Neural cell (in vitro differentiated cells): Measurements from ENCODE around the gene C20orf144. TPM values are rescaled to one million over a fixed set of nuclear protein-coding genes. Genes with fewer than 3 reads are reported as not detected.

Experiments used
- H2AFZ ChIP-seq: fragments of 200-600, 300-800 bp; sonication (generic), shearing (Covaris generic); 2 replicates; pipeline ENCODE4 v1.6.0; 2014; ENCODE audit warnings: low read depth, mild to moderate bottlenecking, antibody characterized with exemption, low read length, moderate library complexity
- H3F3A ChIP-seq: fragments of 200-600 bp; shearing (Covaris generic); 2 replicates; pipeline ENCODE4 v1.6.1; 2016; ENCODE audit warnings: mild to moderate bottlenecking, moderate library complexity, mixed read lengths, antibody characterized with exemption, low read length; ENCODE audit not compliant: insufficient read depth, poor library complexity, severe bottlenecking
- H3K27ac ChIP-seq: fragments of 200-600, 300-800 bp; sonication (generic), shearing (Covaris generic); 2 replicates; pipeline ENCODE4 v1.5.1; 2014; ENCODE audit warnings: mild to moderate bottlenecking, low read length, moderate library complexity
- H3K27me3 ChIP-seq: fragments of 300-800, 200-600 bp; sonication (generic), shearing (Covaris generic); 2 replicates; pipeline ENCODE4 v1.6.0; 2014; ENCODE audit warnings: mild to moderate bottlenecking, low read depth, low read length, moderate library complexity; ENCODE audit not compliant: insufficient read depth
- H3K36me3 ChIP-seq: fragments of 300-800, 200-600 bp; sonication (generic), shearing (Covaris generic); 2 replicates; pipeline ENCODE4 v1.5.1; 2014; ENCODE audit warnings: mild to moderate bottlenecking, antibody characterized with exemption, low read length, moderate library complexity; ENCODE audit not compliant: insufficient read depth
- H3K4me2 ChIP-seq: fragments of 300-800, 200-600 bp; sonication (generic), shearing (Covaris generic); 2 replicates; pipeline ENCODE4 v1.6.0; 2014; ENCODE audit warnings: mild to moderate bottlenecking, low read length
- H3K4me3 ChIP-seq: fragments of 300-800, 200-600 bp; sonication (generic), shearing (Covaris generic); 2 replicates; pipeline ENCODE4 v1.5.1; 2014; ENCODE audit warnings: mild to moderate bottlenecking, low read length, moderate library complexity
- H3K79me2 ChIP-seq: fragments of 200-600 bp; shearing (Covaris generic); replicated peaks from 2 replicates; pipeline ENCODE4 v1.6.0; 2014; ENCODE audit warnings: mild to moderate bottlenecking, low read length, moderate library complexity; ENCODE audit not compliant: insufficient read depth
- H3K9ac ChIP-seq: fragments of 300-800, 200-600 bp; sonication (generic), shearing (Covaris generic); 2 replicates; pipeline ENCODE4 v1.6.1; 2016; ENCODE audit warnings: mild to moderate bottlenecking, low read length, mixed read lengths
- H3K9me2 ChIP-seq: fragments of 200-600 bp; shearing (Covaris generic); 2 replicates; pipeline ENCODE4 v1.6.1; 2016; ENCODE audit warnings: mild to moderate bottlenecking, low read length, mixed read lengths; ENCODE audit not compliant: insufficient read depth
- H3K9me3 ChIP-seq: fragments of 200-600, 300-800 bp; sonication (generic), shearing (Covaris generic); 2 replicates; pipeline ENCODE4 v1.6.1; 2016; ENCODE audit warnings: mild to moderate bottlenecking, mixed run types, low read length, moderate library complexity, mixed read lengths
- H4K20me1 ChIP-seq: fragments of 200-600 bp; shearing (Covaris generic); 2 replicates; pipeline ENCODE4 v1.6.1; 2016; ENCODE audit warnings: mild to moderate bottlenecking, mixed run types; ENCODE audit not compliant: insufficient read depth
- CTCF ChIP-seq: fragments of 450-650 bp; IDR thresholded peaks from 2 replicates; pipeline ENCODE4 v1.5.1; 2014; ENCODE audit warnings: antibody characterized with exemption, mild to moderate bottlenecking, moderate library complexity; ENCODE audit not compliant: poor library complexity, severe bottlenecking
- EP300 ChIP-seq: fragments of 450-650 bp; conservative IDR thresholded peaks from 2 replicates; pipeline ENCODE4 v1.6.1; 2014; ENCODE audit warnings: antibody characterized with exemption, mild to moderate bottlenecking, moderate library complexity; ENCODE audit not compliant: poor library complexity, severe bottlenecking
- EZH2 ChIP-seq: fragments of 200-600, 300-800 bp; shearing (Covaris generic), sonication (generic); IDR thresholded peaks from 2 replicates; pipeline ENCODE4 v1.6.1; 2014; ENCODE audit warnings: antibody characterized with exemption, low read length, borderline replicate concordance, mild to moderate bottlenecking; ENCODE audit not compliant: insufficient read depth, poor library complexity, severe bottlenecking
- MXI1 ChIP-seq: fragments of 450-650 bp; conservative IDR thresholded peaks from 2 replicates; pipeline ENCODE4 v1.6.1; 2014; ENCODE audit warnings: antibody characterized with exemption, mild to moderate bottlenecking; ENCODE audit not compliant: poor library complexity, severe bottlenecking
- POLR2AphosphoS5 ChIP-seq: IDR thresholded peaks from 2 replicates; pipeline ENCODE4 v1.6.1; 2012
- RAD21 ChIP-seq: fragments of 450-650 bp; conservative IDR thresholded peaks from 2 replicates; pipeline ENCODE4 v1.6.1; 2014; ENCODE audit warnings: antibody characterized with exemption, mild to moderate bottlenecking, moderate library complexity
- REST ChIP-seq: IDR thresholded peaks from 2 replicates; pipeline ENCODE4 v1.6.1; 2012; ENCODE audit warnings: borderline replicate concordance
- SMC3 ChIP-seq: fragments of 450-650 bp; conservative IDR thresholded peaks from 2 replicates; pipeline ENCODE4 v1.6.1; 2014; ENCODE audit warnings: antibody characterized with exemption, mild to moderate bottlenecking, moderate library complexity; ENCODE audit not compliant: poor library complexity
- TAF1 ChIP-seq: IDR thresholded peaks from 2 replicates; pipeline ENCODE4 v1.6.1; 2012; ENCODE audit warnings: low read depth
- polyA plus RNA-seq: library from polyadenylated mRNA; depleted of rRNA; stranded (reverse); fragments of >200 nt; gene quantifications from 2 replicates; pipeline ENCODE4 v1.2.3, GENCODE V29; 2014

Gene C20orf144
- polyA plus RNA-seq, 1 donor from 2014 or later, result not detected

- no peak overlapping the region for H3K27ac ChIP-seq
- no peak overlapping the region for H3K4me3 ChIP-seq
- H3K9ac ChIP-seq, result no peak overlapping the region
- no peaks in the 10 kb centered on the region for H3K9me2 ChIP-seq
- H3K79me2 ChIP-seq, result no peaks in the 10 kb centered on the region
- no peaks in the 10 kb centered on the region for H3F3A ChIP-seq
- no peaks in the 10 kb centered on the region for H3K36me3 ChIP-seq
- H3K9me3 ChIP-seq, result no peaks in the 10 kb centered on the region
- no peaks in the 10 kb centered on the region for H3K27me3 ChIP-seq
- no peaks in the 10 kb centered on the region for H4K20me1 ChIP-seq
- H3K4me2 ChIP-seq, result no peak overlapping the region
- TF ChIP-seq SMC3 (no peak), RAD21 (no peak), MXI1 (no peak), EZH2 (no peak), POLR2AphosphoS5 (no peak), EP300 (no peak), TAF1 (no peak), REST (no peak), CTCF (no peak)
- no peak overlapping the region for H2AFZ ChIP-seq
Measured at GRCh38 chr20:33657704-33658095, 4.4 kb upstream of the C20orf144 start.

GRCh38 chr20:33658510-33658909 is 3.6 kb upstream of the C20orf144 start:
- no peaks in the 10 kb centered on the region for H3K9me2 ChIP-seq
- no peak overlapping the region for H3K4me3 ChIP-seq
- no peaks in the 10 kb centered on the region for H3K9me3 ChIP-seq
- H3K36me3 ChIP-seq, result no peaks in the 10 kb centered on the region
- no peaks in the 10 kb centered on the region for H3K79me2 ChIP-seq
- no peak overlapping the region for H3K27ac ChIP-seq
- H3K9ac ChIP-seq, result no peak overlapping the region
- no peak for TF ChIP-seq POLR2AphosphoS5
- no peak for TF ChIP-seq TAF1
- TF ChIP-seq RAD21, result no peak
- TF ChIP-seq MXI1, result no peak
- TF ChIP-seq CTCF, result no peak
- TF ChIP-seq EZH2, result no peak
- no peak for TF ChIP-seq REST
- no peak for TF ChIP-seq EP300
- TF ChIP-seq SMC3, result no peak
- H3F3A ChIP-seq, result no peaks in the 10 kb centered on the region
- no peaks in the 10 kb centered on the region for H3K27me3 ChIP-seq
- no peak overlapping the region for H3K4me2 ChIP-seq
- H2AFZ ChIP-seq, result no peak overlapping the region
- no peaks in the 10 kb centered on the region for H4K20me1 ChIP-seq
